HuH-7 (cell line): Measurements from ENCODE around the gene DGKA.
"Not testable (repeated sequence)": the region's sequence is repeated elsewhere in the genome, so short reads cannot be mapped to it uniquely, and the experiment has no call there.

ENCODE experiments used
- DNase-seq: peaks from one replicate; pipeline ENCODE4 v3.0.0; 2011; ENCODE audit warnings: low spot score

The DGKA gene

GRCh38 chr12:55999522-55999921, 68.6 kb downstream of the DGKA start:
- not testable (repeated sequence) for DNase-seq

- DNase-seq = not testable (repeated sequence)
These were observed 69.1 kb downstream of the DGKA start for GRCh38 chr12:55999999-56000540.

- DNase-seq = peak; percentile 46
These were observed 70.6 kb downstream of the DGKA start for GRCh38 chr12:56001487-56002100.

- DNase-seq = not testable (repeated sequence)
These were observed 72.4 kb downstream of the DGKA start for GRCh38 chr12:56003376-56003775.
